Measurements from ENCODE around the gene HOXA3.

Gene HOXA3

DNA sequence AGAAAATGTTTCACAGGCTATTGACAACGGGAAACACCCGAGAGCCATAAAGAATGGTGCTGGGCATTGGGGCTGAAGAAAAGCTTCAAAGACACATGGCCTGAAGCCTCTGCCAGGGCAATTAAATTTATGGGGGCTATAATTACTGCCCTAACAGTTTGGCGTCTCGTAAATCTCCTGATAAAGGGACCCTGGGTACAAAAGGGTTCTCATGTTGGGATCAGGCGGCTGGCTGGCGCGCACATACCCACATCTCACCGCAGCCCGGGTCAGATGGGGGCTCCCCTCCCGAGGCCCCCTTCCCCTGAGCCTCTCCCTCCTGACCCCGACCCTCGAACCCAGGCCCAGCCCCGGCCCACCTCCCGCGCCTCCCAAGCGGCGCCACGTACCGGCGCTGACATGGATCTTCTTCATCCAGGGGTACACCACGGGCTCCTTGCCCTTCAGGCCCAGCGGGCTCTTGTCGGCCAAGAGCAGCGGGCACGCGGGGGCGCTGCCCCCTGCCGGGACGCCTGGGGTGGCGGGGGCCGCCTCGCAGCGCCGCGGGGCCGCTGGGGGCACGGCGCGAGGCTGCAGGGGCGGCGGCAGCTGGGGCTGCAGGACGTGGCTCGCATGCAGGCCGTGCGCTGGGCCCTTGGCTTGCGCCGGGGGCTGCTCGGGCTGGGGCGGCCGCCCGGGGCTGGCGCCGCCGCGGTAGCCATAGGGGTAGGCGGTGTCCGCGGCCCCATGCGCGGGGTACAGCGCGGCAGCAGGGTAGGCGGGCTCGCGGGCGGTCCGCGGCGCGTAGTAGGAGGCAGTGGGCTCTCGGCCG lies 22.4 kb downstream of the HOXA3 start:
- no peak overlapping the region for H3K4me3 ChIP-seq
- H3K9me3 ChIP-seq (replicated peaks in 1 of 11): peaks cover 21 to 41% (median 26%) of the 10 kb centered on the region in 11 experiments
- no peaks in the 10 kb centered on the region for H4K20me1 ChIP-seq
- H3K9ac ChIP-seq: no peak overlapping the region
- no peak for TF ChIP-seq Cebpa-rat (IDR thresholded peaks at IDR 0.05)
- no peak overlapping the region for H3K27ac ChIP-seq
- H3K27me3 ChIP-seq: no peaks in the 10 kb centered on the region; a peak in 1 of 22 replicates
- no peaks in the 10 kb centered on the region; a peak in 1 of 22 replicates for H3K36me3 ChIP-seq
- peaks cover 0 to 10% (median 6%) of the 10 kb centered on the region in 10 experiments; a peak in 15 of 20 replicates for H3K4me1 ChIP-seq
- H3K4me2 ChIP-seq: no peak overlapping the region

- Histone ChIP-seq H3K9me3 (replicated peaks in 1 of 11) (peaks cover 21 to 44% (median 30%) of the 10 kb centered on the region in 11 experiments), H3K36me3 (no peaks in the 10 kb centered on the region; a peak in 1 of 22 replicates), H3K27me3 (no peaks in the 10 kb centered on the region; a peak in 1 of 22 replicates), H4K20me1 (no peaks in the 10 kb centered on the region), H3K4me2 (no peak overlapping the region), H3K4me3 (no peak overlapping the region), H3K4me1 (peaks cover 0 to 1% (median 0%) of the 10 kb centered on the region in 10 experiments; a peak in 2 of 20 replicates), H3K27ac (no peak overlapping the region), H3K9ac (no peak overlapping the region)
- no peak for TF ChIP-seq Cebpa-rat (IDR thresholded peaks at IDR 0.05)
Observed at GRCh38 chr7:27128776-27129728, 23.3 kb downstream of the HOXA3 start.

- no peak for TF ChIP-seq Cebpa-rat (IDR thresholded peaks at IDR 0.05)
- H3K9ac ChIP-seq: no peak overlapping the region
Observed at GRCh38 chr7:27128034-27128433, 24.3 kb downstream of the HOXA3 start.

GRCh38 chr7:27126596-27127327 lies 25.6 kb downstream of the HOXA3 start:
- no peak for TF ChIP-seq Cebpa-rat (IDR thresholded peaks at IDR 0.05)
- Histone ChIP-seq H3K9ac (no peak overlapping the region), H3K4me2 (no peak overlapping the region), H3K27me3 (no peaks in the 10 kb centered on the region; a peak in 1 of 22 replicates), H3K36me3 (no peaks in the 10 kb centered on the region; a peak in 1 of 22 replicates), H3K27ac (no peak overlapping the region), H3K4me3 (no peak overlapping the region), H3K9me3 (replicated peaks in 1 of 11) (peaks cover 21 to 46% (median 38%) of the 10 kb centered on the region in 11 experiments), H3K4me1 (no peaks in the 10 kb centered on the region), H4K20me1 (no peaks in the 10 kb centered on the region)

More at GRCh38 chr7:27128034-27128433, 24.3 kb downstream of the HOXA3 start:
- Histone ChIP-seq H3K27me3 (no peaks in the 10 kb centered on the region; a peak in 1 of 22 replicates), H4K20me1 (no peaks in the 10 kb centered on the region), H3K4me3 (no peak overlapping the region), H3K4me1 (no peaks in the 10 kb centered on the region), H3K9me3 (replicated peaks in 1 of 11) (peaks cover 21 to 45% (median 37%) of the 10 kb centered on the region in 11 experiments), H3K4me2 (no peak overlapping the region), H3K27ac (no peak overlapping the region), H3K36me3 (no peaks in the 10 kb centered on the region; a peak in 1 of 22 replicates)

DNA sequence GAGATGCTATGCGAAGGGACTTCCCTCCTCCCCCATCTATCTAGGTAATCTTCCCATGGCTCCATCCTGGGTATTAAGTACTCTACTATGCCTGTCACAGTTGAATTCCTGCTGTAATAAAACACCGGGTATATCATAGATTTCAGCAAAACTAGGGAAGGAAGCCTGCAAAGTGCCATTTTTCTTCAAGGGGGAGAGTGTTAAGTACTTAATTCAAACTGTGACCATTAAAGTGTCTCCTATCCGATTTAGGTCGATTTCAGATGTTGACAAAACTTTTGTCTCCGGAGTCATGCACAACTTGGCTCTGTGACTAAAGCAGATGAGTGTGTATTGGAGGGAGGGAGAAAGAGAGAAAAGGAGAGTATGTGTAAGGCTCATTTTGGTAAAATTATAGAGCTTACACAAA lies 26.4 kb downstream of the HOXA3 start:
- peaks cover 19 to 43% (median 32%) of the 10 kb centered on the region in 11 experiments for H3K9me3 ChIP-seq (replicated peaks in 1 of 11)
- no peaks in the 10 kb centered on the region for H4K20me1 ChIP-seq
- H3K36me3 ChIP-seq: no peaks in the 10 kb centered on the region; a peak in 1 of 22 replicates
- H3K4me3 ChIP-seq: no peak overlapping the region
- TF ChIP-seq Cebpa-rat (IDR thresholded peaks at IDR 0.05): no peak
- H3K27me3 ChIP-seq: no peaks in the 10 kb centered on the region; a peak in 1 of 22 replicates
- no peak overlapping the region for H3K9ac ChIP-seq
- no peaks in the 10 kb centered on the region for H3K4me1 ChIP-seq
- no peak overlapping the region for H3K4me2 ChIP-seq
- H3K27ac ChIP-seq: no peak overlapping the region

- Histone ChIP-seq H3K4me1 (no peaks in the 10 kb centered on the region), H3K9me3 (replicated peaks in 1 of 11) (peaks cover 10 to 34% (median 23%) of the 10 kb centered on the region in 11 experiments), H3K36me3 (no peaks in the 10 kb centered on the region), H3K4me3 (no peak overlapping the region), H3K27ac (no peak overlapping the region), H3K4me2 (no peak overlapping the region), H3K9ac (no peak overlapping the region), H4K20me1 (no peaks in the 10 kb centered on the region), H3K27me3 (no peaks in the 10 kb centered on the region; a peak in 1 of 22 replicates)
- TF ChIP-seq Cebpa-rat (IDR thresholded peaks at IDR 0.05): no peak
Observed at GRCh38 chr7:27124902-27125689, 27.3 kb downstream of the HOXA3 start.

GRCh38 chr7:27124096-27124901 lies 28.1 kb downstream of the HOXA3 start:
- Histone ChIP-seq H3K9me3 (replicated peaks in 1 of 11) (peaks cover 2 to 26% (median 15%) of the 10 kb centered on the region in 11 experiments; a peak in 20 of 22 replicates), H3K9ac (no peak overlapping the region), H3K4me2 (no peak overlapping the region), H3K27me3 (no peaks in the 10 kb centered on the region; a peak in 1 of 22 replicates), H4K20me1 (no peaks in the 10 kb centered on the region), H3K4me3 (no peak overlapping the region), H3K4me1 (no peaks in the 10 kb centered on the region), H3K27ac (no peak overlapping the region), H3K36me3 (no peaks in the 10 kb centered on the region)
- no peak for TF ChIP-seq Cebpa-rat (IDR thresholded peaks at IDR 0.05)

Data from BLaER1 treated with 17β-estradiol and CSF1 and Interleukin-3, amounts not matched to agents 10 nM and 100 nM (cell line).